ENCODE measurements around the gene SLC24A1. TPM values are rescaled to one million over a fixed set of nuclear protein-coding genes. Genes with fewer than 3 reads are reported as not detected.

Gene SLC24A1
- total RNA-seq, 1 experiment from 2014 or later = 13.0 TPM

- in situ Hi-C loops (cut with HindIII; ENCODE audit: low pct_unique_long_range_greater_than_20kb, low sequenced_read_pairs) = no loop called here
- Histone ChIP-seq H3K27ac (ENCODE audit: low read length) (no peak overlapping the region), H3K9me3 (ENCODE audit: control insufficient read depth, insufficient read depth, low read depth, low read length) (no peaks in the 10 kb centered on the region), H3K4me1 (ENCODE audit: control insufficient read depth, insufficient read depth, low read length) (no peaks in the 10 kb centered on the region), H3K4me3 (ENCODE audit: low read depth in 2 of 2, low read length in 2 of 2) (no peak overlapping the region), H3K36me3 (ENCODE audit: control insufficient read depth, insufficient read depth, low read length) (no peaks in the 10 kb centered on the region), H3K27me3 (ENCODE audit: control insufficient read depth, insufficient read depth, low read length) (no peaks in the 10 kb centered on the region)
- POLR2A ChIA-PET = no interaction called here
- no TSS peak for BruUV-seq (replicated peaks)
- intact Hi-C loops (cut with micrococcal nuclease; ENCODE audit: unreplicated experiment) = no loop called here
- TF ChIP-seq TCF7L2 (IDR thresholded peaks at IDR 0.05; ENCODE audit: low read depth, low read length) = no peak
- TF ChIP-seq POLR2AphosphoS5 (IDR thresholded peaks at IDR 0.05; ENCODE audit: low read depth, low read length) = no peak
- TF ChIP-seq SIN3A (IDR thresholded peaks at IDR 0.05; ENCODE audit: borderline replicate concordance, insufficient read depth, low read depth, low read length) = no peak
- TF ChIP-seq CTCF (IDR thresholded peaks at IDR 0.05) = no peak
- ATAC-seq = no peak
- CTCF ChIA-PET = interaction anchor here (0.6 kb wide), 1 partner anchor 124 kb away, joined by 3 read pairs; no protein-coding TSS in a partner anchor
- DNase-seq (ENCODE audit: low read depth, low spot score) = no peak
Observed at GRCh38 chr15:65675551-65675950, 53.8 kb downstream of the SLC24A1 start.

GRCh38 chr15:65676123-65676522, 54.4 kb downstream of the SLC24A1 start:
- Histone ChIP-seq H3K27me3 (ENCODE audit: control insufficient read depth, insufficient read depth, low read length) (no peaks in the 10 kb centered on the region), H3K4me1 (ENCODE audit: control insufficient read depth, insufficient read depth, low read length) (no peaks in the 10 kb centered on the region), H3K9me3 (ENCODE audit: control insufficient read depth, insufficient read depth, low read depth, low read length) (no peaks in the 10 kb centered on the region), H3K36me3 (ENCODE audit: control insufficient read depth, insufficient read depth, low read length) (no peaks in the 10 kb centered on the region), H3K4me3 (ENCODE audit: low read depth in 2 of 2, low read length in 2 of 2) (no peak overlapping the region), H3K27ac (ENCODE audit: low read length) (no peak overlapping the region)
- CTCF ChIA-PET = no interaction called here
- intact Hi-C loops (cut with micrococcal nuclease; ENCODE audit: unreplicated experiment) (no loop called here), in situ Hi-C loops (cut with HindIII; ENCODE audit: low pct_unique_long_range_greater_than_20kb, low sequenced_read_pairs) (no loop called here)
- no TSS peak for BruUV-seq (replicated peaks)
- POLR2A ChIA-PET = no interaction called here
- ATAC-seq (no peak), DNase-seq (ENCODE audit: low read depth, low spot score) (no peak)
- TF ChIP-seq, protein P1, sequence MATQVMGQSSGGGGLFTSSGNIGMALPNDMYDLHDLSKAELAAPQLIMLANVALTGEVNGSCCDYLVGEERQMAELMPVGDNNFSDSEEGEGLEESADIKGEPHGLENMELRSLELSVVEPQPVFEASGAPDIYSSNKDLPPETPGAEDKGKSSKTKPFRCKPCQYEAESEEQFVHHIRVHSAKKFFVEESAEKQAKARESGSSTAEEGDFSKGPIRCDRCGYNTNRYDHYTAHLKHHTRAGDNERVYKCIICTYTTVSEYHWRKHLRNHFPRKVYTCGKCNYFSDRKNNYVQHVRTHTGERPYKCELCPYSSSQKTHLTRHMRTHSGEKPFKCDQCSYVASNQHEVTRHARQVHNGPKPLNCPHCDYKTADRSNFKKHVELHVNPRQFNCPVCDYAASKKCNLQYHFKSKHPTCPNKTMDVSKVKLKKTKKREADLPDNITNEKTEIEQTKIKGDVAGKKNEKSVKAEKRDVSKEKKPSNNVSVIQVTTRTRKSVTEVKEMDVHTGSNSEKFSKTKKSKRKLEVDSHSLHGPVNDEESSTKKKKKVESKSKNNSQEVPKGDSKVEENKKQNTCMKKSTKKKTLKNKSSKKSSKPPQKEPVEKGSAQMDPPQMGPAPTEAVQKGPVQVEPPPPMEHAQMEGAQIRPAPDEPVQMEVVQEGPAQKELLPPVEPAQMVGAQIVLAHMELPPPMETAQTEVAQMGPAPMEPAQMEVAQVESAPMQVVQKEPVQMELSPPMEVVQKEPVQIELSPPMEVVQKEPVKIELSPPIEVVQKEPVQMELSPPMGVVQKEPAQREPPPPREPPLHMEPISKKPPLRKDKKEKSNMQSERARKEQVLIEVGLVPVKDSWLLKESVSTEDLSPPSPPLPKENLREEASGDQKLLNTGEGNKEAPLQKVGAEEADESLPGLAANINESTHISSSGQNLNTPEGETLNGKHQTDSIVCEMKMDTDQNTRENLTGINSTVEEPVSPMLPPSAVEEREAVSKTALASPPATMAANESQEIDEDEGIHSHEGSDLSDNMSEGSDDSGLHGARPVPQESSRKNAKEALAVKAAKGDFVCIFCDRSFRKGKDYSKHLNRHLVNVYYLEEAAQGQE (IDR thresholded peaks at IDR 0.05; ENCODE audit: insufficient read depth in 1 of 2, low read depth in 2 of 2, low read length in 1 of 2) = no peak
- TF ChIP-seq SIN3A (IDR thresholded peaks at IDR 0.05; ENCODE audit: borderline replicate concordance, insufficient read depth, low read depth, low read length) (no peak), CTCF (IDR thresholded peaks at IDR 0.05) (no peak), POLR2AphosphoS5 (IDR thresholded peaks at IDR 0.05; ENCODE audit: low read depth, low read length) (no peak), TCF7L2 (IDR thresholded peaks at IDR 0.05; ENCODE audit: low read depth, low read length) (no peak)

Data from Panc1 (cell line).